GM19455 (cell line): Measurements from ENCODE around the gene TK1.

Experiments used
- ATAC-seq: cut with Tn5 transposase; IDR thresholded peaks from one replicate; pipeline ENCODE4 v1.9.1; 2021; ENCODE audit not compliant: unreplicated experiment

Gene TK1

GRCh38 chr17:78125138-78125913 lies 61.5 kb downstream of the TK1 start:
- no peak for ATAC-seq

- ATAC-seq: no peak
These were observed 62.1 kb downstream of the TK1 start for GRCh38 chr17:78124836-78125137.
